HepG2 (cell line): Measurements from ENCODE around the gene JPH4. TPM values are rescaled to one million over a fixed set of nuclear protein-coding genes. Genes with fewer than 3 reads are reported as not detected.

Experiments
- AFF4 ChIP-seq: sonication (generic); formaldehyde crosslinking; IDR thresholded peaks from 2 replicates; pipeline ENCODE4 v1.4.0; 2020; ENCODE audit warnings: missing genetic modification reagents
- HMGXB4 ChIP-seq, 2 experiments: sonication (generic) in 1 of 2; formaldehyde crosslinking in 1 of 2; IDR thresholded peaks; 2 replicates each; pipeline versions ENCODE4 v1.4.0 to v1.6.1; 2018 to 2020; ENCODE audit warnings: missing genetic modification reagents in 2 of 2, borderline replicate concordance in 1 of 2, low read depth in 1 of 2, mild to moderate bottlenecking in 1 of 2, missing biosample characterization in 1 of 2
- NR2F1 ChIP-seq, 2 experiments: fragments of 450-650 bp in 1 of 2; formaldehyde crosslinking in 1 of 2; IDR thresholded peaks; 2 replicates each; pipeline versions ENCODE4 v1.5.0 to v1.6.1; 2016 to 2020; ENCODE audit warnings: mild to moderate bottlenecking in 1 of 2, missing compliant biosample characterization in 1 of 2, missing genetic modification reagents in 1 of 2, moderate library complexity in 1 of 2
- ZBTB40 ChIP-seq, 2 experiments: fragments of 450-650 bp in 1 of 2; sonication (generic) in 1 of 2; formaldehyde crosslinking in 1 of 2; IDR thresholded peaks; 2 replicates each; pipeline versions ENCODE4 v1.6.1 to v1.8.0; 2016 to 2022; ENCODE audit warnings: antibody characterized with exemption in 1 of 2, mild to moderate bottlenecking in 1 of 2, missing genetic modification reagents in 1 of 2
- ZNF207 ChIP-seq: fragments of 450-650 bp; IDR thresholded peaks from 2 replicates; pipeline ENCODE4 v1.6.1; 2016; ENCODE audit warnings: antibody characterized with exemption, borderline replicate concordance
- ZNF607 ChIP-seq: sonication (generic); formaldehyde crosslinking; IDR thresholded peaks from 2 replicates; pipeline ENCODE4 v1.5.1; 2020; ENCODE audit warnings: missing genetic modification reagents, mild to moderate bottlenecking, borderline replicate concordance
- ZNF616 ChIP-seq: sonication (generic); formaldehyde crosslinking; IDR thresholded peaks from 2 replicates; pipeline ENCODE4 v1.5.0; 2020; ENCODE audit warnings: low read depth, mild to moderate bottlenecking, missing genetic modification reagents
- ZNF850 ChIP-seq: sonication (generic); formaldehyde crosslinking; conservative IDR thresholded peaks from 2 replicates; pipeline ENCODE4 v1.9.0; 2021; ENCODE audit warnings: mild to moderate bottlenecking, missing genetic modification reagents
- ZSCAN31 ChIP-seq: sonication (generic); formaldehyde crosslinking; IDR thresholded peaks from 2 replicates; pipeline ENCODE4 v1.5.0; 2020; ENCODE audit warnings: low read depth, mild to moderate bottlenecking, missing genetic modification reagents
- polyA plus RNA-seq, 8 experiments: library from polyadenylated mRNA; depleted of rRNA in 3 of 8; stranded (reverse) in 7 of 8; unstranded in 1 of 8; fragments of >200 nt; fragmentation: Illumina TruSeq in 4 of 8; extraction: Trizol in 4 of 8; gene quantifications; 2 replicates each; pipeline versions ENCODE4 v1.2.1 to v1.2.3, GENCODE V29; 2011 to 2016; ENCODE audit warnings: low read depth in 4 of 8, missing spikeins in 1 of 8, mixed read lengths in 1 of 8; ENCODE audit not compliant: insufficient read depth in 1 of 8
- total RNA-seq, 5 experiments: library from RNA; depleted of rRNA; stranded (reverse); fragments of >200 nt; fragmentation: Illumina TruSeq; extraction: Trizol; gene quantifications; 2 replicates each; pipeline ENCODE4 v1.2.3, GENCODE V29; 2016; ENCODE audit warnings: low read depth in 1 of 5

The JPH4 gene
- total and polyA plus RNA-seq, 2 of the 13 experiments (the other 11 are each of a cell fraction or from before 2014, with no cell fraction given): 0.08 to 0.22 TPM

- 0 out of 2 replicates have a peak, but pooled peaks have one; percentile 51 for TF ChIP-seq AFF4 (CRISPR knock-in tag)
- no peak for TF ChIP-seq ZBTB40 (IDR thresholded peaks at IDR 0.05)
- no peak for TF ChIP-seq ZBTB40 (CRISPR knock-in tag; IDR thresholded peaks at IDR 0.05)
- 0 out of 4 replicates have a peak, but pooled peaks of 1 of the 2 experiments have one; percentile 25 for TF ChIP-seq HMGXB4 (CRISPR knock-in tag; IDR thresholded peaks at IDR 0.05; ENCODE audit: borderline replicate concordance in 1 of 2, low read depth in 1 of 2)
- TF ChIP-seq ZNF207: no peak
- no peak for TF ChIP-seq ZNF616 (CRISPR knock-in tag)
- TF ChIP-seq ZNF850 (CRISPR knock-in tag): peak; percentile 68; the same call in 1 of the 2 replicates
- TF ChIP-seq ZSCAN31 (CRISPR knock-in tag): peak; percentile 69; the same call in 1 of the 2 replicates
- TF ChIP-seq ZNF607 (CRISPR knock-in tag): 0 out of 2 replicates have a peak, but pooled peaks have one; percentile 74
- no peak for TF ChIP-seq NR2F1 (CRISPR knock-in tag; IDR thresholded peaks at IDR 0.05)
Measured at GRCh38 chr14:23582906-23583760, 4.5 kb upstream of the JPH4 start (continued).
